CD4-positive, alpha-beta T cell (primary cell): ENCODE measurements around the gene CD200. TPM values are rescaled to one million over a fixed set of nuclear protein-coding genes. Genes with fewer than 3 reads are reported as not detected.
A peak's percentile ranks its signal among the peaks of the same experiment; 100 is the strongest.

Experiments used
- ATAC-seq: fragments of 200-7000 bp; cut with Tn5 transposase; one replicate; pipeline ENCODE4 v1.10.0; 2022; ENCODE audit warnings: mild to moderate bottlenecking; ENCODE audit not compliant: poor library complexity
- CTCF ChIA-PET: fragments of 350-600 bp; sonication (Branson Sonifier 250); formaldehyde crosslinking; loops from one replicate; lab custom pipeline; 2021; ENCODE audit warnings: antibody characterized with exemption, inconsistent platforms; lab: Charles Lee
- POLR2A ChIA-PET: fragments of 350-600 bp; sonication (Branson Sonifier 250); formaldehyde crosslinking; loops from one replicate; lab custom pipeline; 2021; ENCODE audit warnings: antibody characterized with exemption, inconsistent platforms; lab: Charles Lee
- DNase-seq, 14 experiments: peaks; one replicate each; pipeline ENCODE4 v3.0.0-alpha.2; 2013 to 2020; ENCODE audit warnings: mixed read lengths in 2 of 14
- H3K27ac ChIP-seq, 2 donors: one replicate each; pipeline versions ENCODE4 v1.5.1 to v1.7.0; 2013; ENCODE audit warnings: low read length in 2 of 2, low read depth in 1 of 2, mild to moderate bottlenecking in 1 of 2
- H3K27me3 ChIP-seq, 2 experiments: 1 replicate in 1 of 2; 2 replicates in 1 of 2; pipeline versions ENCODE4 v1.6.1 to v1.7.0; 2013; ENCODE audit warnings: low read length in 2 of 2, control low read depth in 1 of 2, mild to moderate bottlenecking in 1 of 2, moderate library complexity in 1 of 2; ENCODE audit not compliant: insufficient read depth in 2 of 2, control insufficient read depth in 1 of 2
- H3K36me3 ChIP-seq: one replicate; pipeline ENCODE4 v1.6.1; 2013; ENCODE audit warnings: low read length, control low read depth; ENCODE audit not compliant: insufficient read depth
- H3K4me1 ChIP-seq: one replicate; pipeline ENCODE4 v1.6.1; 2013; ENCODE audit warnings: low read length, control low read depth; ENCODE audit not compliant: insufficient read depth
- H3K4me3 ChIP-seq: one replicate; pipeline ENCODE4 v1.5.1; 2013; ENCODE audit warnings: mild to moderate bottlenecking, low read length, moderate library complexity
- H3K9me3 ChIP-seq, 2 experiments: 1 replicate in 1 of 2; 2 replicates in 1 of 2; pipeline versions ENCODE4 v1.6.1 to v1.7.0; 2013; ENCODE audit warnings: low read length in 2 of 2, mild to moderate bottlenecking in 2 of 2, control low read depth in 1 of 2, moderate library complexity in 1 of 2; ENCODE audit not compliant: control insufficient read depth in 1 of 2, insufficient read depth in 1 of 2
- H3K27ac Mint-ChIP-seq: one replicate; pipeline ENCODE4 v1.8.0; 2020; ENCODE audit warnings: mixed read lengths
- H3K27me3 Mint-ChIP-seq: one replicate; pipeline ENCODE4 v1.8.0; 2021; ENCODE audit warnings: mixed read lengths
- H3K36me3 Mint-ChIP-seq: one replicate; pipeline ENCODE4 v1.8.0; 2021; ENCODE audit warnings: low read depth, mixed read lengths
- H3K4me1 Mint-ChIP-seq: one replicate; pipeline ENCODE4 v1.8.0; 2021; ENCODE audit warnings: low read depth, mixed read lengths
- H3K4me3 Mint-ChIP-seq: one replicate; pipeline ENCODE4 v1.8.0; 2020; ENCODE audit warnings: mild to moderate bottlenecking, mixed read lengths
- H3K9me3 Mint-ChIP-seq: one replicate; pipeline ENCODE4 v1.8.0; 2020; ENCODE audit warnings: mixed read lengths
- CTCF ChIP-seq: fragments of 200-600 bp; IDR thresholded peaks from one replicate; pipeline ENCODE4 v1.8.0; 2022; ENCODE audit warnings: antibody characterized with exemption, mild to moderate bottlenecking
- intact Hi-C, 2 experiments: fragments of 100-400 bp; cut with DNase I in 1 of 2; cut with micrococcal nuclease in 1 of 2; formaldehyde crosslinking; loops; one replicate each; pipeline versions ENCODE4 v1.15.1 to v1.9.0; 2023 to 2025; cut with DNase I, micrococcal nuclease
- total RNA-seq, 174 experiments: library from RNA in 2 of 174; stranded (reverse) in 2 of 174; gene quantifications; one replicate each; pipeline ENCODE4 v1.2.3 and lab custom pipeline; 2021 to 2026

The CD200 gene
- total RNA-seq, 2 experiments from 2014 or later = 5.2 to 6.9 TPM

GRCh38 chr3:112297714-112298113 lies 35.2 kb upstream of the CD200 start:
- Mint-ChIP-seq H3K4me3 (no peak overlapping the region), H3K4me1 (peaks cover 28% of the 10 kb centered on the region), H3K36me3 (no peaks in the 10 kb centered on the region), H3K9me3 (no peaks in the 10 kb centered on the region), H3K27ac (no peak overlapping the region), H3K27me3 (no peaks in the 10 kb centered on the region)
- POLR2A ChIA-PET = interaction anchor here (0.9 kb wide), 1 partner anchor 186 kb away, joined by 3 read pairs; no protein-coding TSS in a partner anchor
- TF ChIP-seq CTCF = no peak
- Histone ChIP-seq H3K27ac (no peak overlapping the region), H3K4me3 (no peak overlapping the region), H3K9me3 (no peaks in the 10 kb centered on the region), H3K4me1 (peaks cover 10% of the 10 kb centered on the region), H3K36me3 (no peaks in the 10 kb centered on the region), H3K27me3 (no peaks in the 10 kb centered on the region)
- no peak for ATAC-seq
- peak in 1 of 14 experiments; percentile 33 for DNase-seq
- CTCF ChIA-PET = no interaction called here
- intact Hi-C loops = no loop called here

- DNase-seq (no peak), ATAC-seq (no peak)
- POLR2A ChIA-PET = no interaction called here
- Mint-ChIP-seq H3K9me3 (no peaks in the 10 kb centered on the region), H3K4me1 (peaks cover 22% of the 10 kb centered on the region), H3K4me3 (no peak overlapping the region), H3K27me3 (no peaks in the 10 kb centered on the region), H3K36me3 (no peaks in the 10 kb centered on the region), H3K27ac (no peak overlapping the region)
- H3K27ac ChIP-seq = no peak overlapping the region
- peaks cover 16% of the 10 kb centered on the region for H3K4me1 ChIP-seq
- no peaks in the 10 kb centered on the region for H3K9me3 ChIP-seq
- CTCF ChIA-PET = interaction anchor here (0.7 kb wide), 1 partner anchor 12 kb away, joined by 3 read pairs; no protein-coding TSS in a partner anchor
- H3K27me3 ChIP-seq = no peaks in the 10 kb centered on the region
- H3K36me3 ChIP-seq = no peaks in the 10 kb centered on the region
- no peak overlapping the region for H3K4me3 ChIP-seq
- TF ChIP-seq CTCF = no peak
- intact Hi-C loops = no loop called here
These were observed 34.2 kb upstream of the CD200 start for GRCh38 chr3:112298781-112299180.

DNA sequence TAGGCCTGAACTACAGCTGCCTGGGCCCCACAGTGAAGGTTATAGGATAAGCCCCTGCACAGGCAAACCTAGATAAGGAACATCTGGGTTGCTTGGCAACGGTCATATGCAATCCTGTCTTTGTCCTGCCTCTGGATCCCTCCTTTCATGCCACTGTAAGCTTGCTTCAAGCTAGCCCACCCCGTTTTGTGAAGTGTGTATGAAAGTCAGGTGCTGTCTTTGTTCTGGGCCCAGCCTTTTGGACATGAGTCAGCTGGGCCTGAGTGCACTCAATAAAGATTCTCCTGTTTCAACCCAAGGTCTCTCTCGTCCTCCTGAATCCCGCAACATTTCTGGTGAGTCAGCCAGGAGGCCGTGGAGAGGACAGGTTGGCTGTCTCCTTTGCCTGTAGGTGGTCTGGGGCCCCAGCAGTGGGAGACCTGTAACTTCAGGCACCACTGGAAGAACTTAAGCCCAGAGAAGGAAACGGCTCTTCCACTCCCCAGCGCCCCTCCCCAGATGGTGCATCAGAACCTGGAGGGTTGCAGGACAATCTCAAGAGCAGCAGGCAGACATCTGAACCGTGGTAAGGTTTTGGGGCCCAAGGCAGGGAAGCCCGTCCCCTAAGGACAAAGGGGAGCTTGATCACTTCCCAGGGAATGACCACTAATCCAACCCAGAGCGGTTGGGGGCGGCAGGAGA lies 30.7 kb upstream of the CD200 start:
- ChIA-PET CTCF (no interaction called here), POLR2A (interaction anchor here (2.9 kb wide), 1 partner anchor 259 kb away, joined by 13 read pairs; the partner anchor contains the start of genes ATG3 and SLC35A5)
- no peak for DNase-seq
- Mint-ChIP-seq H3K4me1 (peaks cover 17% of the 10 kb centered on the region), H3K9me3 (no peaks in the 10 kb centered on the region), H3K27me3 (no peaks in the 10 kb centered on the region), H3K36me3 (no peaks in the 10 kb centered on the region), H3K4me3 (no peak overlapping the region), H3K27ac (no peak overlapping the region)
- intact Hi-C loops = loop anchor here (5.0 to 10.0 kb wide), 2 partner anchors 167 to 180 kb away; partner anchors contain the start of gene GCSAM (in 1 of the 2)
- no peak for TF ChIP-seq CTCF
- peaks cover 26% of the 10 kb centered on the region for H3K4me1 ChIP-seq
- H3K4me3 ChIP-seq = no peak overlapping the region
- no peak overlapping the region for H3K27ac ChIP-seq
- ATAC-seq = no peak
- H3K27me3 ChIP-seq = no peaks in the 10 kb centered on the region
- H3K36me3 ChIP-seq = no peaks in the 10 kb centered on the region
- H3K9me3 ChIP-seq = no peaks in the 10 kb centered on the region
